ENCODE measurements around the gene RPN2. TPM values are rescaled to one million over a fixed set of nuclear protein-coding genes. Genes with fewer than 3 reads are reported as not detected.

RPN2 gene
- total RNA-seq, 1 experiment from 2014 or later: 220 TPM

DNA sequence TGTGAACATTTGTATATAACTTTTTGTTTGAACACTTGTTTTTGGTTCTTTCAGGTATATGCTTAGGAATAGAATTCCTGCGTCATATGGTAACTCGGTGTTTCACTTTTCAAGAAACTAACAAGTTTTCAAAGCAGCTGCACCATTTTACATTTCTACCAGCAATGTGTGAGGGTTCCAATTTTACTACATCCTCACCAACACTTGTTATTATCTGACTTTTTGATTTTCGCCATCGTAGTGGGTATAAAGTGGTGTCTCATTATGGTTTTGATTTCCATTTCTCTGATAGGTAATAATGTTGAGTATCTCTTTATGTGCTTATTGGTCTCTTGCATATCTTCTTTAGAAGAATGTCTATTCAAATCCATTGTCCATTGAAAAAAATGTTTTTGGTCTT, 39.8 kb downstream of the RPN2 start:
- H2AFZ ChIP-seq (ENCODE audit: low read depth, low read length, poor library complexity, severe bottlenecking): no peak overlapping the region
- DNase-seq (ENCODE audit: low read depth, low spot score) (no peak), ATAC-seq (no peak)
- ChIA-PET CTCF (no interaction called here), RAD21 (ENCODE audit: low non-redundant PET in 1 of 2, low total read pairs in 2 of 2, uncharacterized antibody in 2 of 2, unreplicated experiment in 2 of 2) (no interaction called here), POLR2A (no interaction called here)
- no peaks in the 10 kb centered on the region for H3K4me1 ChIP-seq (ENCODE audit: control insufficient read depth in 1 of 2, insufficient read depth in 2 of 2, low read length in 2 of 2)
- no peaks in the 10 kb centered on the region for H3K27me3 ChIP-seq (ENCODE audit: insufficient read depth, low read length)
- H3K4me3 ChIP-seq (replicated peaks in 1 of 2; ENCODE audit: low read depth in 1 of 2, low read length in 2 of 2): no peak overlapping the region
- H3K79me2 ChIP-seq (ENCODE audit: insufficient read depth, low read length): peaks cover 24% of the 10 kb centered on the region
- H4K20me1 ChIP-seq (ENCODE audit: insufficient read depth): peaks cover 14% of the 10 kb centered on the region
- H3K9me2 ChIP-seq (ENCODE audit: insufficient read depth): no peaks in the 10 kb centered on the region
- BruUV-seq (replicated peaks): no TSS peak
- H3K27ac ChIP-seq (ENCODE audit: low read depth, low read length): no peak overlapping the region
- peaks cover 34 to 41% of the 10 kb centered on the region in 2 experiments for H3K36me3 ChIP-seq (ENCODE audit: control insufficient read depth in 1 of 2, insufficient read depth in 2 of 2, low read length in 2 of 2)
- no peak overlapping the region for H3K4me2 ChIP-seq (ENCODE audit: low read length)
- intact Hi-C loops (cut with micrococcal nuclease): no loop called here
- no peak for TF ChIP-seq SRF (IDR thresholded peaks at IDR 0.05; ENCODE audit: low read depth)
- TF ChIP-seq, protein P1, sequence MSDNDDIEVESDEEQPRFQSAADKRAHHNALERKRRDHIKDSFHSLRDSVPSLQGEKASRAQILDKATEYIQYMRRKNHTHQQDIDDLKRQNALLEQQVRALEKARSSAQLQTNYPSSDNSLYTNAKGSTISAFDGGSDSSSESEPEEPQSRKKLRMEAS (IDR thresholded peaks at IDR 0.05): no peak
- TF ChIP-seq, protein P2, sequence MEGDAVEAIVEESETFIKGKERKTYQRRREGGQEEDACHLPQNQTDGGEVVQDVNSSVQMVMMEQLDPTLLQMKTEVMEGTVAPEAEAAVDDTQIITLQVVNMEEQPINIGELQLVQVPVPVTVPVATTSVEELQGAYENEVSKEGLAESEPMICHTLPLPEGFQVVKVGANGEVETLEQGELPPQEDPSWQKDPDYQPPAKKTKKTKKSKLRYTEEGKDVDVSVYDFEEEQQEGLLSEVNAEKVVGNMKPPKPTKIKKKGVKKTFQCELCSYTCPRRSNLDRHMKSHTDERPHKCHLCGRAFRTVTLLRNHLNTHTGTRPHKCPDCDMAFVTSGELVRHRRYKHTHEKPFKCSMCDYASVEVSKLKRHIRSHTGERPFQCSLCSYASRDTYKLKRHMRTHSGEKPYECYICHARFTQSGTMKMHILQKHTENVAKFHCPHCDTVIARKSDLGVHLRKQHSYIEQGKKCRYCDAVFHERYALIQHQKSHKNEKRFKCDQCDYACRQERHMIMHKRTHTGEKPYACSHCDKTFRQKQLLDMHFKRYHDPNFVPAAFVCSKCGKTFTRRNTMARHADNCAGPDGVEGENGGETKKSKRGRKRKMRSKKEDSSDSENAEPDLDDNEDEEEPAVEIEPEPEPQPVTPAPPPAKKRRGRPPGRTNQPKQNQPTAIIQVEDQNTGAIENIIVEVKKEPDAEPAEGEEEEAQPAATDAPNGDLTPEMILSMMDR (IDR thresholded peaks at IDR 0.05 in 2 of 3, conservative IDR thresholded peaks at IDR 0.05 in 1 of 3; ENCODE audit: borderline replicate concordance in 1 of 3, insufficient read depth in 1 of 3, low read depth in 2 of 3, low read length in 2 of 3): no peak
- TF ChIP-seq EZH2 (IDR thresholded peaks at IDR 0.05): no peak
- no peak for TF ChIP-seq JUND (IDR thresholded peaks at IDR 0.05)
- TF ChIP-seq SP1 (IDR thresholded peaks at IDR 0.05; ENCODE audit: low read depth): no peak
- no peak for TF ChIP-seq TCF7L2 (IDR thresholded peaks at IDR 0.05; ENCODE audit: borderline replicate concordance, extremely low read depth, insufficient read depth, insufficient read length)
- no peak for TF ChIP-seq EZH2phosphoT487 (IDR thresholded peaks at IDR 0.05; ENCODE audit: borderline replicate concordance)
- no peak for TF ChIP-seq EGR1 (IDR thresholded peaks at IDR 0.05; ENCODE audit: low read depth)
- TF ChIP-seq ELF1 (IDR thresholded peaks at IDR 0.05; ENCODE audit: borderline replicate concordance, low read depth): no peak
- no peak for TF ChIP-seq FOSL1 (IDR thresholded peaks at IDR 0.05; ENCODE audit: low read depth)
- TF ChIP-seq ZNF274 (IDR thresholded peaks at IDR 0.05; ENCODE audit: low read depth, low read length): no peak
- TF ChIP-seq CEBPB (IDR thresholded peaks at IDR 0.05; ENCODE audit: low read depth): no peak
- H3K9ac ChIP-seq (ENCODE audit: low read length): no peak overlapping the region
- no peaks in the 10 kb centered on the region for H3K9me3 ChIP-seq (ENCODE audit: control insufficient read depth in 1 of 2, insufficient read depth in 1 of 2, low read depth in 1 of 2, low read length in 2 of 2)

Measured in HCT116 (cell line).